KOPT-K1 (cell line): ENCODE results near the gene C4orf51.

ENCODE experiments used
- H3K27ac ChIP-seq: fragments of 200-600 bp; sonication (generic); 2 replicates; pipeline ENCODE4 v1.5.1; 2016; ENCODE audit warnings: antibody characterized with exemption, mild to moderate bottlenecking, low read depth, low read length; ENCODE audit not compliant: poor library complexity, severe bottlenecking
- H3K36me3 ChIP-seq: fragments of 200-600 bp; sonication (generic); 2 replicates; pipeline ENCODE4 v1.5.1; 2017; ENCODE audit warnings: antibody characterized with exemption, mild to moderate bottlenecking, low read length, moderate library complexity; ENCODE audit not compliant: insufficient read depth
- H3K9me3 ChIP-seq: fragments of 200-600 bp; sonication (generic); 2 replicates; pipeline ENCODE4 v1.5.1; 2017; ENCODE audit warnings: antibody characterized with exemption, low read length, mild to moderate bottlenecking; ENCODE audit not compliant: insufficient read depth, poor library complexity, severe bottlenecking

Gene C4orf51

GRCh38 chr4:145760176-145760575 is 80.2 kb downstream of the C4orf51 start:
- Histone ChIP-seq H3K27ac (no peak overlapping the region), H3K36me3 (peaks cover 13% of the 10 kb centered on the region; the same call in 1 of the 2 replicates), H3K9me3 (no peaks in the 10 kb centered on the region)

GRCh38 chr4:145760961-145761929 is 81.3 kb downstream of the C4orf51 start:
- H3K36me3 ChIP-seq = peaks cover 13% of the 10 kb centered on the region; the same call in 1 of the 2 replicates

GRCh38 chr4:145762719-145763118 is 82.8 kb downstream of the C4orf51 start:
- H3K36me3 ChIP-seq = peaks cover 13% of the 10 kb centered on the region; the same call in 1 of the 2 replicates

More at GRCh38 chr4:145760961-145761929, 81.3 kb downstream of the C4orf51 start:
- H3K27ac ChIP-seq = no peak overlapping the region
- H3K9me3 ChIP-seq = no peaks in the 10 kb centered on the region

GRCh38 chr4:145763399-145763798 is 83.5 kb downstream of the C4orf51 start:
- H3K9me3 ChIP-seq = no peaks in the 10 kb centered on the region
- no peak overlapping the region for H3K27ac ChIP-seq
- H3K36me3 ChIP-seq = peaks cover 13% of the 10 kb centered on the region; the same call in 1 of the 2 replicates

More at GRCh38 chr4:145762719-145763118, 82.8 kb downstream of the C4orf51 start:
- H3K9me3 ChIP-seq = no peaks in the 10 kb centered on the region
- no peak overlapping the region for H3K27ac ChIP-seq

GRCh38 chr4:145766273-145766672 is 86.3 kb downstream of the C4orf51 start:
- Histone ChIP-seq H3K27ac (no peak overlapping the region), H3K9me3 (no peaks in the 10 kb centered on the region), H3K36me3 (peaks cover 13% of the 10 kb centered on the region; the same call in 1 of the 2 replicates)

GRCh38 chr4:145769450-145770037 is 89.6 kb downstream of the C4orf51 start:
- Histone ChIP-seq H3K36me3 (peaks cover 16% of the 10 kb centered on the region; the same call in 1 of the 2 replicates), H3K9me3 (no peaks in the 10 kb centered on the region), H3K27ac (no peak overlapping the region)

- no peaks in the 10 kb centered on the region for H3K9me3 ChIP-seq
- H3K27ac ChIP-seq = no peak overlapping the region
- H3K36me3 ChIP-seq = peaks cover 20% of the 10 kb centered on the region; the same call in 1 of the 2 replicates
These were observed 90.2 kb downstream of the C4orf51 start for GRCh38 chr4:145770124-145770523.

- H3K36me3 ChIP-seq = peaks cover 20% of the 10 kb centered on the region; the same call in 1 of the 2 replicates
- no peaks in the 10 kb centered on the region for H3K9me3 ChIP-seq
- no peak overlapping the region for H3K27ac ChIP-seq
These were observed 92.4 kb downstream of the C4orf51 start for GRCh38 chr4:145772347-145772746.

GRCh38 chr4:145773581-145774234 is 93.8 kb downstream of the C4orf51 start:
- no peaks in the 10 kb centered on the region for H3K9me3 ChIP-seq
- H3K27ac ChIP-seq = no peak overlapping the region
- H3K36me3 ChIP-seq = peaks cover 20% of the 10 kb centered on the region; the same call in 1 of the 2 replicates

- Histone ChIP-seq H3K36me3 (peaks cover 20% of the 10 kb centered on the region; the same call in 1 of the 2 replicates), H3K9me3 (no peaks in the 10 kb centered on the region), H3K27ac (no peak overlapping the region)
These were observed 94.5 kb downstream of the C4orf51 start for GRCh38 chr4:145774473-145774872.

- H3K27ac ChIP-seq = no peak overlapping the region
- H3K9me3 ChIP-seq = no peaks in the 10 kb centered on the region
- peaks cover 20% of the 10 kb centered on the region; the same call in 1 of the 2 replicates for H3K36me3 ChIP-seq
These were observed 95.5 kb downstream of the C4orf51 start for GRCh38 chr4:145775406-145775805.

GRCh38 chr4:145776208-145776607 is 96.3 kb downstream of the C4orf51 start:
- Histone ChIP-seq H3K36me3 (peaks cover 20% of the 10 kb centered on the region; the same call in 1 of the 2 replicates), H3K9me3 (no peaks in the 10 kb centered on the region)

GRCh38 chr4:145779319-145779801 is 99.4 kb downstream of the C4orf51 start:
- Histone ChIP-seq H3K9me3 (peaks cover 4% of the 10 kb centered on the region), H3K27ac (no peak overlapping the region), H3K36me3 (peaks cover 6% of the 10 kb centered on the region; the same call in 1 of the 2 replicates)

More at GRCh38 chr4:145776208-145776607, 96.3 kb downstream of the C4orf51 start:
- H3K27ac ChIP-seq = no peak overlapping the region

GRCh38 chr4:145781351-145781750 is 101.4 kb downstream of the C4orf51 start:
- no peaks in the 10 kb centered on the region for H3K36me3 ChIP-seq

More at GRCh38 chr4:145781351-145781750, 101.4 kb downstream of the C4orf51 start:
- Histone ChIP-seq H3K9me3 (peaks cover 4% of the 10 kb centered on the region), H3K27ac (no peak overlapping the region)
